ENCODE measurements around the gene EFCAB6.

EFCAB6 gene

GRCh38 chr22:43583501-43583900, 228.6 kb downstream of the EFCAB6 start:
- DNase-seq (ENCODE audit: low read depth), result no peak

GRCh38 chr22:43582394-43582793, 229.7 kb downstream of the EFCAB6 start:
- no peak for DNase-seq (ENCODE audit: low read depth)

GRCh38 chr22:43580271-43580750, 231.8 kb downstream of the EFCAB6 start:
- DNase-seq (ENCODE audit: low read depth), result no peak

DNA sequence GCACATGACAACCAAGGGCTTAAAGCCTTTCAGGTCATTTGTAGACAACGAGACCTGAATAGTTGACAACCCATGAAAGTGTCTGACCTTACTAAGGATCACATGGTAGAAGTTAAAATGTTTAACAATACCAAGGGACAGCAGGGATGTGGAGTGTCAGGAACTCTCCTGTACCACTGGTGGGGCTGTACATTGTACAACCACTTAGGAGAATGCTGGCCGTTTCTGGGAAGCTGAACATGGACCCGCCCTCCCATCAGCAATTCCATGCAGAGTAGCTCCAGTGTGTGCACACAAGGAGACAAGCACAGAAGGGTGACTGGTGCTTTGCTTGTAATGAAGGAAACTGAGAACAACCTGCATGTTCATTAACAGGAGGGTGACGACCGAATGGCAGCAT, 237.4 kb downstream of the EFCAB6 start:
- DNase-seq (ENCODE audit: low read depth), result no peak

DNA sequence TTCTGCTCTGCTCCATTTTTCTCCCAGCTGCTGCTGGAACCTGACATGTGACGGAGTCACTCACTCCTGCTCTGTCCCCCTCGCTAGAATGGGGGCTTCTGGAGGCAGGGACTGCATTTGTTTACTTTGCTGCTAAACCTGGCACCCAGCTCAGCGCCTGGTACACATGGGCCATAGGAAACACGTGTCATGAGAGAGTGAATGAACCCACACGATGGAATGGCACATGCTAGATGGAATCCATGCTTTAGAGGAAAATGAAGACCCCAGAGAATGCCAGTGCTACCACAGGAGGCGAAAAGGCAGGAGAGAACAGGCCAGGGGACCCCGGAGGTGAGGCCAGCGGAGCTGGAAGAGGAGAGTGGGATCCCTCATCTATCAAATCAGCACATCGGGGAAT, 239.4 kb downstream of the EFCAB6 start:
- DNase-seq (ENCODE audit: low read depth), result no peak

DNA sequence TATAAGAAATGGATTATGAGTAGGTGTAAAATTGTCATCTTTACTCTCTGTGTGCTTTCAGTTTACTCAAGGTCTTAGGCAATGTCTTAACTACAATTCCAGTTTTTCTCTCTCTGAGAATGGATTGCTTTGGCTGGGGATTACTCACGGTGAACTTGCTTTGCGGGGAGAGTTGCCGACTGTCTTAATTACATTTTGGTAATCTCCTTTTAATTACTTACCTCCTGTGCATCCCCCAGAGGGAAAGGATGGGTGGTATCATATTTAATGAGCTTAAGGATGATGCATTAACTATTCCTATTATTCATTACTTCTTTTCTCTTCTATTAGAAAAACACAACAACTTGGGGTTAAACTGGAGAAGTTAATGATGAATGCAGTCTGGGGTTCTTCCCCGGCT, 240.9 kb downstream of the EFCAB6 start:
- DNase-seq (ENCODE audit: low read depth), result no peak

GRCh38 chr22:43570531-43571165, 241.5 kb downstream of the EFCAB6 start:
- no peak for DNase-seq (ENCODE audit: low read depth)

GRCh38 chr22:43569111-43569510, 243.0 kb downstream of the EFCAB6 start:
- no peak for DNase-seq (ENCODE audit: low read depth)

DNA sequence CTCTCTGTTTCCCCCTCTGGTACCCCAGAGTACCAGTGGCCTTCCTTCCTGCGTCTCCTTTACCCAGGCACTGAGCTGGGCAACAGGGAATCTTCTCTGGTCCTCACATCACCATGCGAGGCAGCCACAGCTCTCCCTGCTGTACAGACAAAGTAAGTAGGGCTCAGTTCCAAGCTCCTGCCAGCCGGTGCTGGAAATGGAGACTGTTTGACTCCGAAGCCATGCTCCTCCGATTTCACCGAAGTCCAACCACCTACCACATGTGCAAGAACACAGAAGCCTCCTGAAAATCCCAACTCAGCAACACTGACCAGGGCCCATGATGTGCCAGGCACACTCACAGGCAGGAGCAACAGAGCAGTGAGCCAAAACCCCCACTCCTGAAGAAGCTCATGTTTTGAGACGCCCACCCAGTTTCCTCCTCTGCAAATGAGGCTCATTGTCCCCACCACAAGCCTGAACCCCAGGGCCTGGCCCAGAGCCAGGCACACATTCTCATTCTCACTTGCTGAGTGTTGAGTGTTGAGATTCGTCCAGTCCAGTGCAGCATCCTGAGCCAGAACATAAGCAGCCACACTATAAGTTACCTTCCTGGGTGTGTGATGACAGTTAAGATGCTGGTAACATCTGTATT, 244.3 kb downstream of the EFCAB6 start:
- DNase-seq (ENCODE audit: low read depth), result no peak

DNA sequence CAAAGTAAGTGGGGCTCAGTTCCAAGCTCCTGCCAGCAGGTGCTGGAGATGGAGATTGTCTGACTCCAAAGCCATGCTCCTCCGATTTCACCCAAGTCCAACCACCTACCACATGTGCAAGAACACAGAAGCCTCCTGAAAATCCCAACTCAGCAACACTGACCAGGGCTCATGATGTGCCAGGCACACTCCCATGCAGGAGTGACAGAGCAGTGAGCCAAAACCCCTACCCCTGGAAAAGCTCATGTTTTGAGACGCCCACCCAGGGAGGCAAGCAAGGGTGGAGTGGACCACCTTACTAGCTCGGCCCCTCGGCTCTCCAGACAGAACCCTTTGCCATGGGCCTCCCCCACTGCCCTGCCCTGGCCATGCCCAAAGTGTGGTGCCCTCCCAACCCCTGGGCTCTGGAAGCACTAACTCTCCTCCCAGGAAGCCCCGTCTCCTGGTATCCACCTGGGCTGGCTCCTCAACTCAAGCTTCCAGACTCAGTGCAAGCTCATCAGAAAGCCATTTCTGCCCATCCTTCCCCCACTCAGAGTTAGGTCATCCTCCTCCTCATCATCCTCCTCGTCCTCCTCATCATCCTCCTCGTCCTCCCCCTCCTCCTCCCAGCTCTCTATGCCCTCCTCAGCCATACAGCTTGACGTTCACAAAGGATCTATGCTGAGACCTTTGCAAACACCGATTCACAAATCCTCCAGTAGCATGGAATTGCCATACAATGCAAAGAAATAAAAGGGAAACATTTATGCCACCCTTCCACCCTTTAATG, 245.4 kb downstream of the EFCAB6 start:
- no peak for DNase-seq (ENCODE audit: low read depth)

DNA sequence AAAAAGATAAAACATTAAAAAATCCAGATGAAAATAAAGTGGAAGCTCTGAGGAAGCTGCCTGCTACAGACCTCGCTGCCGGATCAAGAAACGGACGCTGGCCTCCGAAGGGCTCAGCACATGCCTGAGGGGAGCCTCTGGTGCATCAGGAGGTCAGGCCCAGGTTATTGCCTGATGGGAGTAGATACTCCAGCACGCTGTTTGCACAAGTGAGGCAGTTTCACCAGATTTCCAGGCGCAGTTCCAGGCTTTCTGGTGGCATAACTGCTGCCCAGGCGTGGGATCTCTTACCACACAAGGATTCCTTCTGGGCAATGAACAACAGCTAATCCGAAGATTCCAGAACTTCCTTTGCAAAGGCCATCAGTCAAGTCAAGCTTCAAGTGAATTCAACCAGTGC, 246.1 kb downstream of the EFCAB6 start:
- no peak for DNase-seq (ENCODE audit: low read depth)

GRCh38 chr22:43564859-43565258, 247.2 kb downstream of the EFCAB6 start:
- DNase-seq (ENCODE audit: low read depth), result no peak

DNA sequence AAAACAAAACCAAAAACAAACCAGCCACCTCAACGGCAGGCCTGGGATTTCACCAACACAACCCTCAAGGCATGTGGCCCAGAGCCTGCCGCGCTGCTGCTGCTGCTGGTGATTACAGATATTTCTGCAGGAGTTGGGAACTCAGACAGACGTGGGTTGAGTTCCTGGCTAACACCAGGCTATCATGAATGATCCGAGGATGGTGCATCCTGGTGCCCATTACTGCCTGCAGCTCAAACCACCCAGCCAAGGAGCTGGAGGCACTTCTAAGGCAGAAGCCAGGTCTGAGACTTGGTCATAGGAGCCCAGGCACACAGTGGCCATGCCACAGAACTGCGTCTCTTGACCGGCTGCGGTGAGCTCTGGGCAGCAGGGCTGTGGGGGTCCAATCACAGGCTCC, 248.5 kb downstream of the EFCAB6 start:
- DNase-seq (ENCODE audit: low read depth), result no peak

DNA sequence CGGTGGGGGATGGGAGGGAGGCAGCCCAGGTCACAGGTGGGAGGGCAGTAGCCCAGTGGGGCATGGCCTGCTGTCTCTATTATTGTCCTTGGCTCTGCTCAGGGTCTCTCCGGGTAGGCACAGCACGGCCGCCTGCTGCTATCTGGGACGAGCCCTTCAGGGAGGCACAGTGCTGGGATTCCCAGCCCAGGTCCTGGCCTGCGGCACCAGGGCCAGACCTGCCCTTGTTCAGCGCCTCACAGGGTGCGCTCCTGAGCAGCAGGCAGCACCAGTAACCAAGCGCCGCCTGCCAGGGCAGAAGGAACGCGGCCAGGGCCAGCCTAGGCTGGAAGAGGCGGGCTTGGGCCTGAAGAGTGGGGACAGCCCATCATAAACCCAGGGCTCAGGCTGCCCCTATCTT, 249.3 kb downstream of the EFCAB6 start:
- no peak for DNase-seq (ENCODE audit: low read depth)

GRCh38 chr22:43561415-43562178, 250.5 kb downstream of the EFCAB6 start:
- no peak for DNase-seq (ENCODE audit: low read depth)

DNA sequence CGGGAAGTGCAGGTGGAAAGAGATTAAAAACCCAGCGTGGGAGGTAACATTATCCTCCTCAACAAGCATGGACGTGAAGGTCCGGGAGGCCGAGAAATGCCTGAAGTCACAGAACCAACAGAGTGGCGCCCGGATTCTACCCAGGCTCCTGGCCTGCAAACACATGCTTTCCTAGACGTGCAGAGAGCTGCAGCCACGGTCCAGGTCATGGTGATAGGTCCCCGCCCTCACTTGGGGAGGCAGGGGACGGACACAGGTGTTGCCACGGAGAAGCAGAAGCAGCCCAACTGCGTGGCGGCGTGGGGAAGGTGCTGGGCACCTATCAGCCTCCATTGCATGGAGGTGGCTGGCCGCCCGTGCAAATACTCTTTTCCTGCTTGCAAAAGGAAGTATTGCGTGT, 251.5 kb downstream of the EFCAB6 start:
- no peak for DNase-seq (ENCODE audit: low read depth)

- DNase-seq (ENCODE audit: low read depth), result no peak
Measured at GRCh38 chr22:43555561-43556515, 256.3 kb downstream of the EFCAB6 start.

- no peak for DNase-seq (ENCODE audit: low read depth)
Measured at GRCh38 chr22:43554694-43555365, 257.3 kb downstream of the EFCAB6 start.

GRCh38 chr22:43554259-43554636, 257.9 kb downstream of the EFCAB6 start:
- no peak for DNase-seq (ENCODE audit: low read depth)

GRCh38 chr22:43553451-43554258, 258.4 kb downstream of the EFCAB6 start:
- DNase-seq (ENCODE audit: low read depth), result no peak

Data from T follicular helper cell (primary cell).